GM18951 (cell line): ENCODE data around the gene UBXN11.
"Not testable (repeated sequence)": the region's sequence is repeated elsewhere in the genome, so short reads cannot be mapped to it uniquely, and the experiment has no call there.

ENCODE experiments used
- POLR2A ChIP-seq: IDR thresholded peaks from 4 replicates; pipeline ENCODE4 v1.6.1; 2011; ENCODE audit warnings: mild to moderate bottlenecking; ENCODE audit not compliant: insufficient read length, insufficient read depth; ENCODE audit errors: extremely low read depth
- in situ Hi-C: fragments of 300-500 bp; cut with MboI; formaldehyde crosslinking; loops from one replicate; pipeline ENCODE4 v1.12.0; 2022; ENCODE audit warnings: low sequenced_read_pairs, mixed read lengths, inconsistent platforms; ENCODE audit not compliant: unreplicated experiment

UBXN11 gene

DNA sequence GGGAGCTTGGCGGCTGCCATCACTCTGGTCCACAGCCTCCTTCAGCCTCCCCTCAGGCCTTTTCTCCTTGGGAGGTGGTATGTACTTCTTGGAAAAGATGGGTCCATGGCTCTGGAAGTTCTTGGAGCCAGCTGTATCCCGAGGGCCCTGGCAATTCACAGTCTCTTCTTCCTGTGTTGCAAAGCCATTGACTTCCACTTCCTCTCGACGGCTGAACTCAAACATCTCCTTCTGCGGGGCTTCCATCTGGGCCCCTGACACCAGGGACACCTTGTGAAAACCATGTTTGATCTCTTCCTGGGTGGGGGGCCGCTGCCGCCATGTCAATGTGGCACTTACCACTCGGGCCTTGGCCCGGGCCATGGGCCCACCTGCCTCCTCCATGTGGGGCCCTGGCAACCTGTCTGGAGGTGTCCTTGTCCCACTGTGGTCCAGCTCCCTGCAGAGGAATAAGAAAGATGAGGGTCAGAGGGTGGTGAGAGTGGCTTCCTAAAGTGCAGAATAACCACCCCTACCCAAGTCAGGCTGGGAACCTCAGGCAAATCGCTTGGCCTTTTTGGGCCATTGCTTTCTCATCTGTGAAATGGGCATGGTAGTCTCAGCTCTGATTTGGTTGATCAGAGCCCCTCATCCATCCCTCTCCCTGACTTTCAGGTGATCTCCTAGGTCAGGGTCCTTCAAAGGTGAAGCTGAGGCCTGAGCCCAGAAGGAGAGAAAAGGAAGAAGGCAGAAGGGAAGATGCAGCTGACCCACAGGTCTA lies 40.0 kb upstream of the UBXN11 start:
- TF ChIP-seq POLR2A = no peak
- in situ Hi-C loops = no loop called here

DNA sequence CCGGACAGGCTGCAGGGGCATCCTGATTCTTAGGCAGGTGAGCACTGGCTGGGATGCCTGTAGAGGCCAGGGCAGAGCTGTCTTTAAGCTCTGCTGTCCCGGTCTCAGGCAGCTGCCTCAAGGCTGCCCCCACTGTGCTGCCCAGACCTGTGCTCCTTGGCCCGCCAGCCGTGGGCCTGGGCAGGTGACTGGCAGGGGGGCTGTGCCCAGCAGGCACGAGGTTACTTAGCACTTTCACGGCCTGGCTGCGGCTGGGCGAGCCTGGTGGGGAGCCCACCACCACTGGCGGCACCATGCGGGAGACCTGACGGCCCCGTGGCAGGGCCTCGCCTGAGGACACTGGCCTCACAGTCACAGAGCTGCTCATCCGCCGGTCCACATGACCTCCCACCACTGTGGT lies 39.3 kb upstream of the UBXN11 start:
- in situ Hi-C loops = no loop called here
- no peak for TF ChIP-seq POLR2A

DNA sequence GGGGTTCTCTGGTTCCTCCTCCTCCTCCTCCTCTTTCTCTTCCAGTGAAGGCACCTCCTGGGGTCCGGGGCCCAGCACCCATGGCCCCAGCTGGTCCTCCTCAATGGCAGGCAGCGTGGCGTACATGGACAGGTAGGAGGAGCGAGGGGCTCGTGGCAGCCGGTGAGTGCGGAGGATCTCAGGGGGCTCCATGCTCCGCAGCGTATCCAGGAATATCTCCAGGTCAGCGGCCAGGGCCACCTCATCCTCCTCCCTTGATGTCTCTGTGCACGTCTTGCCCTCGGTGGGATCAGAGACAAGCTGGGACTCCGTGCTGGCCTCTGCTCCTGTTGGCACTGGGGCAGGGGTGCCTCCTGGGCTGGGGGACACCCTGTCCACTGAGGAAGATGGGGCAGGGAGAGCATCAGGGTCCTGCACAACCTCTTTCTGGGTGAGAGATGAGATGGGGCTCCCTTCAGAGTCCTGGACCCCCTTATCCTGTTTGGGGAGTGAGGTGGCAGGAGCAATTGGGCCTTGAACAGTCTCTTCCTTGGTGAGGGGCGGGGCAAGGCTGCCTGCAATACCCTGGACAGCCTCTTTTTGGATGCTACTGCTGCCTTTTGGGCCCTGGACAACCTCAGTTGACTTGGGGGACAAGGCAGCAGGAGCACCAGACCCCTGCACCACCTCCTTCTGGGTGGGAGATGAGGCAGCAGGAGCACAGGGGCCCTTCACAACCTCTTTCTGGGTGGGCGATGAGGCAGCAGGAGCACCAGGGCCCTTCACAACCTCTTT lies 37.9 kb upstream of the UBXN11 start:
- in situ Hi-C loops = no loop called here
- no peak for TF ChIP-seq POLR2A

DNA sequence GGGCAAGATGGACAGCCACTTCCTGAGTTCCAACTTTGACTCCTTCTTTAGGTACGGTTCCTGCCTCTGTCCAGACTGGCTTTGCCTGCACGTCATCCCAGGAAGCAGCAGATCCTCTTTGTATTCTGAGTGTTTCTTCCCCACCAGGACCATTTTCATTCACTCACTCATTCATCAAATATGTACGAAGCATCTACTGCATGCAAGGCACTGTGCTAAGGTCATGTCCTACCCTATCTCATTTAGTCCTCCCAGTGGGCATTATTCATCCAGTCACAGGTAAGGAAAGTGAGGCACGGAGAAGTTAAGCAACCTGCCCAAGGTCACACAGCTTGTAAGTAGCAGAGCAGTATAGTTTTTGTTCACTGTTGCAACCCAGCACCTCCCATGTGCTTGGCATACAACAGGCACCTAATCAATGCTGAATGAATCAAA lies 33.6 kb upstream of the UBXN11 start:
- in situ Hi-C loops = no loop called here
- no peak for TF ChIP-seq POLR2A

DNA sequence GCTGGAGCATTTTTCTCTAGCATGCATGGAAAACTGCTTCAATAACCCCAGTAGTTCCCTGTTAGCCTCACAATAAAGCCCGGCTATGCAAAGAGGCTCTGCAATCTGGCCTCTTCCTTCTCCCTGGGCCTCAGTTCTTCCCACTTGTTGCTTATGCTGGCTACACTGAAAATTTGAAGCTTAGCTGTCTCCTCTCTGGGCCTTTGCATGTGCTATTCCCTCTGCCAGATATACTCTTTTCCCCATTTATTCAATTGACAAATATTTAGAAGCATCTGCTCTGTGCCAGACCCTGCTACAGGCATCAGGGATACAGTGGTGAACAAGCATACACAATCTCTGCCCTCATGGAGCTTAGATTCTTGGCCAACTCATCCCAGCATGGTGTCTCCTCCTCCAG lies 32.2 kb upstream of the UBXN11 start:
- in situ Hi-C loops = no loop called here

DNA sequence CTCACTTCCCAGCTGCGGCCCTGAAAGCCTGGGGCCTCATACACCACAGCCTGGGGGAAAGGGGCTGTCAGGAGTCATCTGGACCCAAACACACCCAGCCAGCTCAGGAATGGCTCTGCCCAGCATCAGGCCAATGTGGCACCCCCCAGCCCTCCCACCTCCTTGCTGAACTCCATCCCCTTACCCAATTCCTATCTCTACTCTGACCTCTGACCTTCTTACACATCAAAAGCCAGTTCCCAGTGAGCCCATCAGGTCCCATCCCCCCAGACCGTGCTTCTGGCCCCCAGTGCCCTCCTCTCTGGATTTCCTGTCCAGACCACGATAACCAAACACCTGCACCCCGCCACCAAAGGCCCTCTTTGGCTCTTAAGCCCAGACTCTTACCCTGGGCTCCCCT lies 31.2 kb upstream of the UBXN11 start:
- TF ChIP-seq POLR2A = no peak
- in situ Hi-C loops = no loop called here

More for the DNA sequence above, 32.2 kb upstream of the UBXN11 start:
- TF ChIP-seq POLR2A = no peak

DNA sequence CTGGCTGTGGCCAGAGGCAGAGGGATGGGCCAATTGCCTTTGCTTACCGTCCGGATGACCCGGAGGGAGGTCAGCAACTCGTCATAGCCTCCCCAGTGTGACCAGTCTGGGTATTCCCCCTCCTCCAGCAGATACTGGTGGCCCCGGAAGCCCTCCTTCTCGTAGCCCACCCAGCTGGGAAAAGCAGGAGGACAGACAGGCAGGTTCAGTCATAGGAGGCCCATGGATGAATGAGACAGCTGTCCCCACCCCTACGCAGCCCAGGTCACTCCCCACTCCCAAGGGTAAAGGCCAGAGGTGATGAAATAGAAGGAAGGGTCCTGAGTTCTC lies 30.7 kb upstream of the UBXN11 start:
- in situ Hi-C loops = no loop called here
- TF ChIP-seq POLR2A = no peak

DNA sequence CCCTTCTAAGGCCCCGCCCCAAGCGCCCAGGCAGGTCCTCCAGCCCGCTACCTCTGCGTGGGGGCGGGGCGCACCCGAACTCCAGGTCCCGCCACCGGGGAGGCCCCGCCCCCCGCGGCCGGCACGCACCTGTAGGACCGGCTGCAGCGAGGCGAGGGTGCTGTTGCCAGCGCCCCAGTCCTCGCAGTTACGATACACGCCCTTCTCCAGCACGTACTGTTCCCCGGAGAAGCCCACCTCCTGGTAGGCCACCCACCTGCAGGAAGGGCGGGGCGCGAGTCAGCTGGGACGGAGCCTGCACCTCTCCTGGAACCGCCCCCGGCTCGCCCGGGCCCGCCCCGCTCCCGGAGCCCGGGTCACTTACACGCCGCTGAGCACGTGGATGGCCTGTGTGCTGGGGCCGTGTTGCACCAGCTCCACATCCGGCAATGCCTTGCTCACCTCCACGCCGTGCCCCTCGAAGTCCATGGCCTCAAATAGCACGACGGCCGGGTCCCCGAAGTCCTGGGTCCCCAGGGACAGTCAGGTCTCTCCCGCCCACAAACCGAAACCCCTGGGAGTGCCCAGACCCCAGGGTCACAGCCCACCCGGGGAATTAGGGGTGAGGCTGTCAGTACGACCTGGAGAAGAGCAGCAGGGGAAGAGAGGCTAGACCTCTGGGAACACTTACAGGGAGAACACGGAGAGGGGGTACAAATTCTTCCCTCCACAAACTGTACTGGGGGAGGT lies 30.2 kb upstream of the UBXN11 start:
- TF ChIP-seq POLR2A = no peak
- in situ Hi-C loops = no loop called here

DNA sequence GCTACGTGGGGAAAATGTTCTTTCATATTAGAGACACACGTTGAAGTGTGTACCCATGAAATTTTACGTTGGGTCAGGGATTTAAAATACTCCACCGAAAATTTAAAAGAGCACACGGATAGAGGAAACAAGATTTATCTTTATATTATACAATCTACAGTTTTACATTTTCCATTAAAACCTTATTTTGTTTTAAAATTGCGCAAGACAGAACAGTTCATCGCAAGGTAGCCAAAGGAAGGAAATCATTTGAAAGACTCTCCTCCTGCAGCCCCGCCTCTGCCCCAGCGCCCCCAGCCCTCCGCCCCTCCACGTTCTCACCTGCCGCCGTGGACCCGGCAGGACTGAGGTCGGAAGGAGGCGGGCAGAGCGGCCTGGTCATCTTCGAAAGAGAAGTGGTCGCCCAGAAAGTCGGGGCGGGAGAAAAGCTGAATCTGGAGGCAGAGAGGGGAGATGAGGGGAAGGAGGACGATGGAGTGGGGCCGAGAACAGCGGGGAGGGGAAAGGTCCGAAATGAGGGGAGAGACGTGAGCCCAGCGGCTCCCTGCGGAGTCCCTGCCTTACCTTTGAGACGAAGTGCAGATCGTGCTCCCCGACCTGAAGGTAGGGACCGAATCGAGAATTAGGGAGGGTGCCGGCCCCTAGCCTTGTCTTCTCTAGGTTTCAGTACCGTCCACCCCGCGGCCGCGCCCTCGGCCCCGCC lies 29.5 kb upstream of the UBXN11 start:
- in situ Hi-C loops = no loop called here
- no peak for TF ChIP-seq POLR2A

DNA sequence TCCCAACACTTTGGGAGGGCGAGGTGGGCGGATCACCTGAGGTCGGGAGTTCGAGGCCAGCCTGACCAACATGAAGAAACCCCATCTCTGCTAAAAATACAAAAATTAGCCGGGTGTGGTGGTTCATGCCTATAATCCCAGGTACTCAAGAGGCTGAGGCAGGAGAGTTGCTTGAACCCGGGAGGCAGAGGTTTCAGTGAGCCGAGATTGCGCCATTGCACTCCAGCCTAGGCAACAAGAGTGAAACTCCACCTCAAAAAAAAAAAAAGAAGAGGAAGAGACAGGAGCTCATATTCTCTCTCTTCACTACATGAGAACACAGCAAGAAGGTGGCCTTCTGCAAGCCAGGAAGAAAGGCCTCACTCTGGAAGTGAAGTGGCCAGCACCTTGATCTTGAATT lies 26.9 kb upstream of the UBXN11 start:
- in situ Hi-C loops = not testable (repeated sequence)

DNA sequence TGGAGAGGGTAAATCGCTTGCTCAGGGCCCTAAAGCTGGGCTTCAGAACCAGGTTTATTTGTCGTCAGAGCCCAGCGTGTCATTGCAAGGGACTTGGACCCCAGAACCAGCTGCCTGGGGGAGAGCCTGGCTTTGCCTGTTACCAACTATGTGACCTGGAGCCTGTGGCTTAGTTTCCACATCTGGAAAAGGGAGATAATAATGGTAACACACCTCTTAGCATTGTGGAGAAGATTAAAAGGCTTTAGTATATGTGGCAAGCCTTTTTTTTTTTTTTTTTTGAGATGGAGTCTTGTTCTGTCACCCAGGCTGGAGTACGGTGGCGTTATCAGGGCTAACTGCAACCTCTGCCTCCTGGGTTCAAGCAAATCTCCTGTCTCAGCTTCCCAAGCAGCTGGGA lies 23.8 kb upstream of the UBXN11 start:
- in situ Hi-C loops = no loop called here

DNA sequence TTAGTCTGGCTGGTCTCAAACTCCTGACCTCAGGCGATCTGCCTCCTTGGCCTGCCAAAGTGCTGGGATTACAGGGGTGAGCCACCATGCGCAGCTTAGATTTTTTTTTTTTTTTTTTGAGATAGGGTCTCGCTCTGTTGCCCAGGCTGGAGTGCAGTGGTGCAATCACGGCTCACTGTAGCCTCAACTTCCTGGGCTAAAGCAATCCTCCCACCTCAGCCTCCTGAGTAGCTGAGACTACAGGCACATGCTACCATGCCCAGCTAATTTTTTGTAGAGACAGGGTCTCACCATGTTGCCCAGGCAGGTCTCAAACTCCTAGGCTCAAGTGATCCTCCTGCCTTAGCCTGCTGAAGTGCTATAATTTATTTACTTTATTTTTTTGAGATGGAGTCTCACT lies 22.9 kb upstream of the UBXN11 start:
- in situ Hi-C loops = not testable (repeated sequence)

More for the DNA sequence above, 23.8 kb upstream of the UBXN11 start:
- TF ChIP-seq POLR2A = no peak

DNA sequence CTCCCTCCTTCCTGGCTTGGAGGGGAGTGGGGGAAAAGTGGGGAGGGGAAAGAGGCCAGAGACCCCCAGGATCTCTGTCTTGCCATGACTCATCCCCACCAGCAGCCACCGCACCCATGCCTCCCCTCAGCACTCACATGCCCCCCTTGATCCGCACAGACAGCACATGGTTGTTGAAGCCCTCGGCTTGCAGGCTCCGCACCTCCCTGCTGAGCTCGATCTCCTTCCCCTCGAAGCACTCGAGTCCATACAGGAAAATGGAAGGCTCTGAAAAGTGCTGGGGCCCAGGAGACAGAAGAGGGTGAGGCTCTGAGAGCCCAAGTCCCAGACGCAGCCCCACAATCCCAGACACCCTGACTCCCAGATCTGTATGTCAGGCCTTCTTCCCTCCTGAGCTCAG lies 22.2 kb upstream of the UBXN11 start:
- in situ Hi-C loops = no loop called here
- no peak for TF ChIP-seq POLR2A
